Cerebellar cortex (tissue), 1 donor: ENCODE measurements around the gene AKAP9.
"Not testable (repeated sequence)": the region's sequence is repeated elsewhere in the genome, so short reads cannot be mapped to it uniquely, and the experiment has no call there.

Experiments used
- DNase-seq: peaks from one replicate; pipeline ENCODE4 v3.0.0-alpha.2; 2015; ENCODE audit warnings: low spot score

Gene AKAP9

GRCh38 chr7:92064438-92065029 is 123.9 kb downstream of the AKAP9 start:
- DNase-seq = no peak

GRCh38 chr7:92071032-92071431 is 130.4 kb downstream of the AKAP9 start:
- no peak for DNase-seq

- no peak for DNase-seq
Measured at GRCh38 chr7:92072121-92072520, 131.5 kb downstream of the AKAP9 start.

- DNase-seq = no peak
Measured at GRCh38 chr7:92072708-92073107, 132.0 kb downstream of the AKAP9 start.

GRCh38 chr7:92075455-92076158 is 134.9 kb downstream of the AKAP9 start:
- DNase-seq = no peak

GRCh38 chr7:92076509-92076908 is 135.8 kb downstream of the AKAP9 start:
- no peak for DNase-seq

- DNase-seq = not testable (repeated sequence)
Measured at GRCh38 chr7:92083922-92084321, 143.3 kb downstream of the AKAP9 start.

- DNase-seq = no peak
Measured at GRCh38 chr7:92088266-92088665, 147.6 kb downstream of the AKAP9 start.

GRCh38 chr7:92092210-92092609 is 151.5 kb downstream of the AKAP9 start:
- DNase-seq = no peak

- DNase-seq = no peak
Measured at GRCh38 chr7:92095380-92095779, 154.7 kb downstream of the AKAP9 start.

- DNase-seq = no peak
Measured at GRCh38 chr7:92100534-92100933, 159.9 kb downstream of the AKAP9 start.

GRCh38 chr7:92102862-92103261 is 162.2 kb downstream of the AKAP9 start:
- DNase-seq = not testable (repeated sequence)

GRCh38 chr7:92108821-92109220 is 168.2 kb downstream of the AKAP9 start:
- DNase-seq = no peak

GRCh38 chr7:92110857-92111256 is 170.2 kb downstream of the AKAP9 start:
- no peak for DNase-seq

GRCh38 chr7:92115821-92116220 is 175.2 kb downstream of the AKAP9 start:
- DNase-seq = peak; percentile 59

- DNase-seq = no peak
Measured at GRCh38 chr7:92116949-92117348, 176.3 kb downstream of the AKAP9 start.

- DNase-seq = no peak
Measured at GRCh38 chr7:92119213-92119759, 178.6 kb downstream of the AKAP9 start.

GRCh38 chr7:92121681-92122080 is 181.0 kb downstream of the AKAP9 start:
- DNase-seq = no peak

- no peak for DNase-seq
Measured at GRCh38 chr7:92131093-92131492, 190.4 kb downstream of the AKAP9 start.

GRCh38 chr7:92131764-92132330 is 191.2 kb downstream of the AKAP9 start:
- no peak for DNase-seq

- DNase-seq = no peak
Measured at GRCh38 chr7:92133133-92133736, 192.6 kb downstream of the AKAP9 start.

- DNase-seq = peak; percentile 70
Measured at GRCh38 chr7:92133737-92134270, 193.1 kb downstream of the AKAP9 start.
